Measurements from ENCODE around the gene GLYATL1B.
"Not testable (repeated sequence)": the region's sequence is repeated elsewhere in the genome, so short reads cannot be mapped to it uniquely, and the experiment has no call there.

DNA sequence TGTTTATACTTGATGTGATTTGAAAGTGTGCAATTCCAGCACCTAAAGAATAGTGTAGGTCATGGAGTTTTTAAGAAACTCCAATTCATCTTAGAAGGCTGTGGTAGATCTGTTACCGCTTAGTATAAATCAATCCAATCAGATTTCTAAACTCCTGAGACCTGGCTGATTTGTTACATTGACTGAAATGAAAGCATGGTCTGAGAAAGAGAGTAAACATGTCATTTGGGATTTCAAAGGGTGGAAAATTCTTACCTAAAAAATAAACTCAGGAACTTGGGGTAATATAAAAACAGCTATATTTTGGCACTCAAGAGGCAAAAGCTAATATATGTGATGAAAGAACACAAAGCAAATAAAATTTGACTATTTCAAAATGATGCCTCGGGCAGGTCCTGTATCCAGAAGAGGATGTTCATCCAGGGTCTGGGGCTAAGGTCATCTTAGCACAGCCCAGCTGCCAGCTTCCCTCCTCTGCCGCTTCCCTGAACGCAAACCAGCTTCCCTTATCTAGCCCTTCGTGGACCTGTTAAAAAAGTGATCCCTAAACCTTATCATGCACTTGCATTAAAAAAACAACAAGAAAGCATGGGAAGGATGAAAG lies 10.0 kb downstream of the GLYATL1B start:
- TF ChIP-seq CTCF (conservative IDR thresholded peaks at IDR 0.05; ENCODE audit: low read depth, low read length); RAD21 (IDR thresholded peaks at IDR 0.05; ENCODE audit: low read length); POLR2A (IDR thresholded peaks at IDR 0.05; ENCODE audit: low read depth, low read length); RFX5 (IDR thresholded peaks at IDR 0.05; ENCODE audit: low read depth, low read length): not testable (repeated sequence)

Measured in IMR-90 (cell line).